ENCODE measurements around the gene PRPS1. TPM values are rescaled to one million over a fixed set of nuclear protein-coding genes. Genes with fewer than 3 reads are reported as not detected.

The PRPS1 gene
- total RNA-seq, 2 experiments from 2014 or later = 57.1 to 80.0 TPM

GRCh38 chrX:107678957-107679740 lies 50.8 kb downstream of the PRPS1 start:
- no peaks in the 10 kb centered on the region for H3K36me3 ChIP-seq (ENCODE audit: insufficient read depth, low read length)
- no peak for TF ChIP-seq EZH2phosphoT487 (IDR thresholded peaks at IDR 0.05; ENCODE audit: borderline replicate concordance, low read depth, low read length)
- no peak for TF ChIP-seq CTCF (conservative IDR thresholded peaks at IDR 0.05; ENCODE audit: low read length)
- no peak overlapping the region for H3K27ac ChIP-seq (ENCODE audit: low read depth, low read length, poor library complexity, severe bottlenecking)
- peaks cover 45% of the 10 kb centered on the region for H3K4me1 ChIP-seq (ENCODE audit: insufficient read depth, low read length, poor library complexity, severe bottlenecking)
- peaks cover 16% of the 10 kb centered on the region; the same call in 1 of the 2 replicates for H3K79me2 ChIP-seq (ENCODE audit: insufficient read depth, low read depth, low read length)
- H3K9me3 ChIP-seq (ENCODE audit: low read length) = no peaks in the 10 kb centered on the region
- H3K4me3 ChIP-seq (ENCODE audit: low read depth, low read length, poor library complexity, severe bottlenecking) = no peak overlapping the region
- intact Hi-C loops (cut with micrococcal nuclease; ENCODE audit: unreplicated experiment) = no loop called here
- H4K20me1 ChIP-seq (ENCODE audit: insufficient read depth, low read length) = no peaks in the 10 kb centered on the region
- no peaks in the 10 kb centered on the region for H3K9me2 ChIP-seq (ENCODE audit: insufficient read depth, low read length)
- DNase-seq (ENCODE audit: low spot score) = peak; percentile 67
- no TSS peak for BruUV-seq (replicated peaks)
- CTCF ChIA-PET (ENCODE audit: unreplicated experiment) = no interaction called here
- POLR2A ChIA-PET = interaction anchor here (0.6 to 9.3 kb wide), 2 partner anchors 12 to 37 kb away, joined by 3 to 121 read pairs; no protein-coding TSS in a partner anchor
- peak overlapping the region; percentile 78 for H2AFZ ChIP-seq (ENCODE audit: low read length)
- peak overlapping the region; percentile 26; the same call in 1 of the 2 replicates for H3K4me2 ChIP-seq (ENCODE audit: low read length)

- Histone ChIP-seq H3K4me3 (ENCODE audit: low read depth, low read length, poor library complexity, severe bottlenecking) (no peak overlapping the region), H3K9me3 (ENCODE audit: low read length) (no peaks in the 10 kb centered on the region), H3K4me2 (ENCODE audit: low read length) (no peak overlapping the region), H4K20me1 (ENCODE audit: insufficient read depth, low read length) (no peaks in the 10 kb centered on the region), H3K27ac (ENCODE audit: low read depth, low read length, poor library complexity, severe bottlenecking) (no peak overlapping the region), H3K4me1 (ENCODE audit: insufficient read depth, low read length, poor library complexity, severe bottlenecking) (peaks cover 35% of the 10 kb centered on the region), H3K9me2 (ENCODE audit: insufficient read depth, low read length) (no peaks in the 10 kb centered on the region), H3K79me2 (ENCODE audit: insufficient read depth, low read depth, low read length) (no peaks in the 10 kb centered on the region), H2AFZ (ENCODE audit: low read length) (no peak overlapping the region), H3K36me3 (ENCODE audit: insufficient read depth, low read length) (no peaks in the 10 kb centered on the region)
- BruUV-seq (replicated peaks) = no TSS peak
- POLR2A ChIA-PET = no interaction called here
- TF ChIP-seq CTCF (conservative IDR thresholded peaks at IDR 0.05; ENCODE audit: low read length) (no peak), EZH2phosphoT487 (IDR thresholded peaks at IDR 0.05; ENCODE audit: borderline replicate concordance, low read depth, low read length) (no peak)
- intact Hi-C loops (cut with micrococcal nuclease; ENCODE audit: unreplicated experiment) = no loop called here
- CTCF ChIA-PET (ENCODE audit: unreplicated experiment) = no interaction called here
- no peak for DNase-seq (ENCODE audit: low spot score)
These were observed 53.9 kb downstream of the PRPS1 start for GRCh38 chrX:107682256-107682655.
